SK-N-SH (cell line): ENCODE data around the gene DPH6. TPM values are rescaled to one million over a fixed set of nuclear protein-coding genes. Genes with fewer than 3 reads are reported as not detected.

Experiments
- CTCF ChIA-PET: fragments of 300-600, 350-600 bp; formaldehyde crosslinking; extraction: SDS; loops from one replicate; lab custom pipeline; 2021; lab: Yijun Ruan, JAX
- POLR2A ChIA-PET: fragments of 350-600 bp; sonication (Branson Sonifier 250); formaldehyde crosslinking; extraction: SDS; loops from one replicate; lab custom pipeline; 2020; ENCODE audit warnings: antibody characterized with exemption, inconsistent platforms; lab: Yijun Ruan, JAX
- DNase-seq: peaks from one replicate; pipeline ENCODE4 v3.0.0; 2012
- H2AFZ ChIP-seq: fragments of 200-600 bp; sonication (generic); 2 replicates; pipeline ENCODE4 v1.8.1; 2016; ENCODE audit warnings: antibody characterized with exemption, mild to moderate bottlenecking, low read depth
- H3F3A ChIP-seq: fragments of 200-600 bp; sonication (generic); replicated peaks from 2 replicates; pipeline ENCODE3; 2016; ENCODE audit warnings: antibody characterized with exemption, mild to moderate bottlenecking; ENCODE audit not compliant: insufficient read depth
- H3K27ac ChIP-seq, 2 experiments: fragments of 200-500 bp in 1 of 2; fragments of 200-600 bp in 1 of 2; sonication (Bioruptor generic) in 1 of 2; sonication (generic), shearing (Covaris generic) in 1 of 2; 2 replicates each; pipeline versions ENCODE4 v1.5.1 to v1.6.1; 2014 to 2016; ENCODE audit warnings: low read depth in 2 of 2, inconsistent platforms in 1 of 2, low read length in 1 of 2, mild to moderate bottlenecking in 1 of 2, mixed read lengths in 1 of 2
- H3K27me3 ChIP-seq: fragments of 200-600 bp; sonication (generic), shearing (Covaris generic); 2 replicates; pipeline ENCODE4 v1.6.1; 2016; ENCODE audit warnings: mixed run types; ENCODE audit not compliant: insufficient read depth
- H3K36me3 ChIP-seq, 2 experiments: fragments of 200-500 bp in 1 of 2; fragments of 200-600 bp in 1 of 2; sonication (Bioruptor generic) in 1 of 2; sonication (generic) in 1 of 2; replicated peaks in 1 of 2; 2 replicates each; pipeline versions ENCODE3 to v1.5.1; 2014 to 2016; ENCODE audit warnings: low read length in 1 of 2, mild to moderate bottlenecking in 1 of 2; ENCODE audit not compliant: insufficient read depth in 2 of 2, control insufficient read depth in 1 of 2
- H3K4me1 ChIP-seq, 2 experiments: fragments of 200-500 bp in 1 of 2; fragments of 200-600 bp in 1 of 2; sonication (Bioruptor generic) in 1 of 2; sonication (generic), shearing (Covaris generic) in 1 of 2; 2 replicates each; pipeline versions ENCODE4 v1.5.1 to v1.6.1; 2014 to 2016; ENCODE audit warnings: low read depth in 1 of 2, low read length in 1 of 2, mixed run types in 1 of 2; ENCODE audit not compliant: insufficient read depth in 2 of 2, control insufficient read depth in 1 of 2
- H3K4me2 ChIP-seq: fragments of 200-600 bp; sonication (generic), shearing (Covaris generic); 2 replicates; pipeline ENCODE4 v1.6.1; 2017; ENCODE audit warnings: mixed run types
- H3K4me3 ChIP-seq, 2 experiments: fragments of 200-500 bp in 1 of 2; fragments of 200-600 bp in 1 of 2; sonication (Bioruptor generic) in 1 of 2; sonication (generic), shearing (Covaris generic) in 1 of 2; 2 replicates each; pipeline versions ENCODE4 v1.5.1 to v1.8.1; 2014 to 2016; ENCODE audit warnings: low read depth in 2 of 2, inconsistent platforms in 1 of 2, low read length in 1 of 2, mild to moderate bottlenecking in 1 of 2, mixed read lengths in 1 of 2, moderate library complexity in 1 of 2
- H3K79me2 ChIP-seq: fragments of 200-600 bp; sonication (generic); 2 replicates; pipeline ENCODE4 v1.8.1; 2017; ENCODE audit warnings: mild to moderate bottlenecking; ENCODE audit not compliant: insufficient read depth
- H3K9ac ChIP-seq: fragments of 200-600 bp; sonication (generic); 2 replicates; pipeline ENCODE4 v1.6.1; 2017; ENCODE audit warnings: mixed run types
- H3K9me2 ChIP-seq: fragments of 200-600 bp; sonication (generic); 2 replicates; pipeline ENCODE4 v1.6.1; 2017; ENCODE audit warnings: mixed run types
- H3K9me3 ChIP-seq: fragments of 200-600 bp; sonication (generic); 2 replicates; pipeline ENCODE4 v1.6.1; 2017; ENCODE audit warnings: mixed run types, mild to moderate bottlenecking, moderate library complexity
- H4K20me1 ChIP-seq: fragments of 200-600 bp; sonication (generic); 2 replicates; pipeline ENCODE4 v1.6.1; 2017; ENCODE audit warnings: mild to moderate bottlenecking, mixed run types; ENCODE audit not compliant: insufficient read depth
- ELF1 ChIP-seq: IDR thresholded peaks from 2 replicates; pipeline ENCODE4 v1.4.0; 2012
- EP300 ChIP-seq, 2 experiments: IDR thresholded peaks; 2 replicates each; pipeline versions ENCODE4 v1.4.0 to v1.6.1; 2012; ENCODE audit warnings: borderline replicate concordance in 1 of 2, low read depth in 1 of 2, low read length in 1 of 2
- EZH2phosphoT487 ChIP-seq: fragments of 200-600 bp; sonication (generic); IDR thresholded peaks from 2 replicates; pipeline ENCODE4 v1.6.1; 2017; ENCODE audit warnings: low read depth, mixed run types, mild to moderate bottlenecking, antibody characterized with exemption, moderate library complexity, borderline replicate concordance
- FOSL2 ChIP-seq: IDR thresholded peaks from 2 replicates; pipeline ENCODE4 v1.4.0; 2012; ENCODE audit warnings: low read depth, mild to moderate bottlenecking, moderate library complexity, borderline replicate concordance
- FOXJ3 ChIP-seq: sonication (generic); formaldehyde crosslinking; IDR thresholded peaks from 2 replicates; pipeline ENCODE4 v1.5.1; 2020; ENCODE audit warnings: mild to moderate bottlenecking, missing genetic modification reagents
- FOXM1 ChIP-seq: IDR thresholded peaks from 2 replicates; pipeline ENCODE4 v1.4.0; 2012; ENCODE audit warnings: low read depth, mild to moderate bottlenecking
- GABPA ChIP-seq: IDR thresholded peaks from 2 replicates; pipeline ENCODE4 v1.4.0; 2012; ENCODE audit warnings: low read depth, mild to moderate bottlenecking
- GATA2 ChIP-seq: sonication (generic); formaldehyde crosslinking; IDR thresholded peaks from 2 replicates; pipeline ENCODE4 v1.5.0; 2020; ENCODE audit warnings: mild to moderate bottlenecking, missing genetic modification reagents
- JUND ChIP-seq: IDR thresholded peaks from 2 replicates; pipeline ENCODE4 v1.4.0; 2012
- MXI1 ChIP-seq: IDR thresholded peaks from 2 replicates; pipeline ENCODE4 v1.6.1; 2012; ENCODE audit warnings: mild to moderate bottlenecking, low read depth, low read length, improper control_type of control experiment
- NFIC ChIP-seq: IDR thresholded peaks from 2 replicates; pipeline ENCODE4 v1.4.0; 2012; ENCODE audit warnings: borderline replicate concordance
- NRF1 ChIP-seq: IDR thresholded peaks from 2 replicates; pipeline ENCODE4 v1.6.1; 2012; ENCODE audit warnings: low read depth, mild to moderate bottlenecking, low read length
- POLR2AphosphoS5 ChIP-seq: IDR thresholded peaks from 2 replicates; pipeline ENCODE4 v1.6.1; 2012; ENCODE audit warnings: low read depth, low read length
- RAD21 ChIP-seq: IDR thresholded peaks from 2 replicates; pipeline ENCODE4 v1.6.1; 2012; ENCODE audit warnings: mild to moderate bottlenecking, low read length
- RCOR1 ChIP-seq: fragments of 150-350 bp; IDR thresholded peaks from 2 replicates; pipeline ENCODE4 v1.6.1; 2017; ENCODE audit warnings: antibody characterized with exemption, low read length
- YY1 ChIP-seq: IDR thresholded peaks from 2 replicates; pipeline ENCODE4 v1.4.0; 2012; ENCODE audit warnings: low read depth, mild to moderate bottlenecking
- WGBS: methylation state at CpG from one replicate; pipeline ENCODE4 v1.1.6; 2017; ENCODE audit warnings: low lambda C conversion rate; 5-methylcytosine and 5-hydroxymethylcytosine counted together
- polyA plus RNA-seq, 3 experiments: library from polyadenylated mRNA; depleted of rRNA; stranded (reverse); fragments of >200 nt; gene quantifications; 2 replicates each; pipeline ENCODE4 v1.2.3, GENCODE V29; 2012
- TF ChIP-seq, protein P1 (sequence below): IDR thresholded peaks from 2 replicates; pipeline ENCODE4 v1.6.1; 2012; ENCODE audit warnings: mild to moderate bottlenecking, low read depth, low read length, moderate library complexity
- TF ChIP-seq, protein P2 (sequence below): fragments of 150-350 bp; IDR thresholded peaks from 2 replicates; pipeline ENCODE4 v1.6.1; 2017; ENCODE audit warnings: antibody characterized with exemption, low read length, low read depth, borderline replicate concordance
- TF ChIP-seq, protein P3 (sequence below): IDR thresholded peaks from 2 replicates; pipeline ENCODE4 v1.4.0; 2012; ENCODE audit warnings: low read depth, borderline replicate concordance
- TF ChIP-seq, protein P4 (sequence below): IDR thresholded peaks from 2 replicates; pipeline ENCODE4 v1.4.0; 2012; ENCODE audit warnings: low read depth, borderline replicate concordance

Gene DPH6
- polyA plus RNA-seq, 1 of the 3 experiments (the other 2 are of a cell fraction): 15.7 TPM

DNA sequence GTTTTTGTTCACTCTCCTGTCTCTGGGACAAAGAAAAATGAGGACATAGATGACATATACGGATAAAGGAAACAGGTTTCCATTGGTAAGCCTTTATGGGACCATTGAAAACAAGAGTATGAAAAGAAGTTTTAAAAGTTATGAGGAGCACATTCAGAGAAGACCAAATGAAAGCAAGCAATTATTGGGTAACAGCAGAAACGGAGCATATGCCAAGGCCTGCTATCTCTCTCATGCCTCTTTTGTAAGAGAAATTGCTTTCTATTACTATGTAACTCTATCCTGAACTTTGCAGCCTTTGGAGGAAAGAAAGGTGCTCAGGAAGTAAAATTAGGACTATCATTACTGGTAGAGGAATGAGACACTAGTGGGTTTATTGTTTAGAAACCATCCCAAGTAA is 14.9 kb upstream of the DPH6 start (continued):
- TF ChIP-seq RCOR1 (no peak), GABPA (no peak), YY1 (no peak)
- TF ChIP-seq, all 33 proteins: peak for 0

DNA sequence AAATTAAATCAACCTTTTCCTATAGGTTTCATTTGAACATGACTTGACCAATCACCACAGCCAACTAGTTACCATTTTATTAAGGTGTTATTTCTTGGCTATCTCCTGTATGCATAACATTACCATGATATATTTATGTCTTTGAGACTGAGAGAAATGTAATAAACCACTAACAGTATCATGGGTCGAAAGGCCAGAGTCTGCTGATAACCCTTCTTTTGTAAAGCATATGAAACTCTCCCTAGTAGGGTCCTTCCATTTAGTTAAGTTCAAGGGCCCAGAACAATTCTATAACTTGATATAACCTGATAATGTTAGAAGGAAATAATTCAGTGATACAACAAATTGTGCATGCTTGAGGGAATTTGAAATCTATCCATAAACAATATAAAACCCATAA is 14.3 kb upstream of the DPH6 start:
- TF ChIP-seq, protein P1, sequence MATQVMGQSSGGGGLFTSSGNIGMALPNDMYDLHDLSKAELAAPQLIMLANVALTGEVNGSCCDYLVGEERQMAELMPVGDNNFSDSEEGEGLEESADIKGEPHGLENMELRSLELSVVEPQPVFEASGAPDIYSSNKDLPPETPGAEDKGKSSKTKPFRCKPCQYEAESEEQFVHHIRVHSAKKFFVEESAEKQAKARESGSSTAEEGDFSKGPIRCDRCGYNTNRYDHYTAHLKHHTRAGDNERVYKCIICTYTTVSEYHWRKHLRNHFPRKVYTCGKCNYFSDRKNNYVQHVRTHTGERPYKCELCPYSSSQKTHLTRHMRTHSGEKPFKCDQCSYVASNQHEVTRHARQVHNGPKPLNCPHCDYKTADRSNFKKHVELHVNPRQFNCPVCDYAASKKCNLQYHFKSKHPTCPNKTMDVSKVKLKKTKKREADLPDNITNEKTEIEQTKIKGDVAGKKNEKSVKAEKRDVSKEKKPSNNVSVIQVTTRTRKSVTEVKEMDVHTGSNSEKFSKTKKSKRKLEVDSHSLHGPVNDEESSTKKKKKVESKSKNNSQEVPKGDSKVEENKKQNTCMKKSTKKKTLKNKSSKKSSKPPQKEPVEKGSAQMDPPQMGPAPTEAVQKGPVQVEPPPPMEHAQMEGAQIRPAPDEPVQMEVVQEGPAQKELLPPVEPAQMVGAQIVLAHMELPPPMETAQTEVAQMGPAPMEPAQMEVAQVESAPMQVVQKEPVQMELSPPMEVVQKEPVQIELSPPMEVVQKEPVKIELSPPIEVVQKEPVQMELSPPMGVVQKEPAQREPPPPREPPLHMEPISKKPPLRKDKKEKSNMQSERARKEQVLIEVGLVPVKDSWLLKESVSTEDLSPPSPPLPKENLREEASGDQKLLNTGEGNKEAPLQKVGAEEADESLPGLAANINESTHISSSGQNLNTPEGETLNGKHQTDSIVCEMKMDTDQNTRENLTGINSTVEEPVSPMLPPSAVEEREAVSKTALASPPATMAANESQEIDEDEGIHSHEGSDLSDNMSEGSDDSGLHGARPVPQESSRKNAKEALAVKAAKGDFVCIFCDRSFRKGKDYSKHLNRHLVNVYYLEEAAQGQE: no peak
- TF ChIP-seq EP300 (IDR thresholded peaks at IDR 0.05; ENCODE audit: borderline replicate concordance in 1 of 2, low read depth in 1 of 2, low read length in 1 of 2): no peak
- no peak for TF ChIP-seq RCOR1
- no peak for TF ChIP-seq JUND
- TF ChIP-seq FOSL2: no peak
- no peak for TF ChIP-seq ELF1
- no peak for TF ChIP-seq FOXJ3 (CRISPR knock-in tag)
- TF ChIP-seq RAD21: no peak
- TF ChIP-seq NRF1: no peak
- TF ChIP-seq, protein P2, sequence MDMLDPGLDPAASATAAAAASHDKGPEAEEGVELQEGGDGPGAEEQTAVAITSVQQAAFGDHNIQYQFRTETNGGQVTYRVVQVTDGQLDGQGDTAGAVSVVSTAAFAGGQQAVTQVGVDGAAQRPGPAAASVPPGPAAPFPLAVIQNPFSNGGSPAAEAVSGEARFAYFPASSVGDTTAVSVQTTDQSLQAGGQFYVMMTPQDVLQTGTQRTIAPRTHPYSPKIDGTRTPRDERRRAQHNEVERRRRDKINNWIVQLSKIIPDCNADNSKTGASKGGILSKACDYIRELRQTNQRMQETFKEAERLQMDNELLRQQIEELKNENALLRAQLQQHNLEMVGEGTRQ: no peak
- no peak for TF ChIP-seq POLR2AphosphoS5
- TF ChIP-seq, protein P3, sequence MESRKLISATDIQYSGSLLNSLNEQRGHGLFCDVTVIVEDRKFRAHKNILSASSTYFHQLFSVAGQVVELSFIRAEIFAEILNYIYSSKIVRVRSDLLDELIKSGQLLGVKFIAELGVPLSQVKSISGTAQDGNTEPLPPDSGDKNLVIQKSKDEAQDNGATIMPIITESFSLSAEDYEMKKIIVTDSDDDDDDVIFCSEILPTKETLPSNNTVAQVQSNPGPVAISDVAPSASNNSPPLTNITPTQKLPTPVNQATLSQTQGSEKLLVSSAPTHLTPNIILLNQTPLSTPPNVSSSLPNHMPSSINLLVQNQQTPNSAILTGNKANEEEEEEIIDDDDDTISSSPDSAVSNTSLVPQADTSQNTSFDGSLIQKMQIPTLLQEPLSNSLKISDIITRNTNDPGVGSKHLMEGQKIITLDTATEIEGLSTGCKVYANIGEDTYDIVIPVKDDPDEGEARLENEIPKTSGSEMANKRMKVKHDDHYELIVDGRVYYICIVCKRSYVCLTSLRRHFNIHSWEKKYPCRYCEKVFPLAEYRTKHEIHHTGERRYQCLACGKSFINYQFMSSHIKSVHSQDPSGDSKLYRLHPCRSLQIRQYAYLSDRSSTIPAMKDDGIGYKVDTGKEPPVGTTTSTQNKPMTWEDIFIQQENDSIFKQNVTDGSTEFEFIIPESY: no peak
- TF ChIP-seq GATA2 (CRISPR knock-in tag): no peak
- TF ChIP-seq, protein P4, sequence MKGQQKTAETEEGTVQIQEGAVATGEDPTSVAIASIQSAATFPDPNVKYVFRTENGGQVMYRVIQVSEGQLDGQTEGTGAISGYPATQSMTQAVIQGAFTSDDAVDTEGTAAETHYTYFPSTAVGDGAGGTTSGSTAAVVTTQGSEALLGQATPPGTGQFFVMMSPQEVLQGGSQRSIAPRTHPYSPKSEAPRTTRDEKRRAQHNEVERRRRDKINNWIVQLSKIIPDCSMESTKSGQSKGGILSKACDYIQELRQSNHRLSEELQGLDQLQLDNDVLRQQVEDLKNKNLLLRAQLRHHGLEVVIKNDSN: no peak
- TF ChIP-seq FOXM1: no peak
- no peak for TF ChIP-seq EZH2phosphoT487
- TF ChIP-seq NFIC: no peak
- TF ChIP-seq MXI1: no peak
- TF ChIP-seq GABPA: no peak
- POLR2A ChIA-PET: no interaction called here
- Histone ChIP-seq H3K4me2 (no peak overlapping the region), H3K9me2 (no peaks in the 10 kb centered on the region), H3F3A (no peaks in the 10 kb centered on the region), H3K27ac (no peak overlapping the region), H3K4me1 (peaks cover 0 to 2% of the 10 kb centered on the region in 2 experiments; a peak in 1 of 4 replicates), H4K20me1 (no peaks in the 10 kb centered on the region), H3K4me3 (no peak overlapping the region), H3K79me2 (no peaks in the 10 kb centered on the region), H3K27me3 (no peaks in the 10 kb centered on the region), H3K9ac (no peak overlapping the region), H2AFZ (no peak overlapping the region), H3K9me3 (no peaks in the 10 kb centered on the region), H3K36me3 (no peaks in the 10 kb centered on the region)
- DNase-seq: no peak
- CTCF ChIA-PET: no interaction called here
- 90% methylated on average over 1 of the region's 1 CpG for WGBS
